ENCODE data around the gene MCM5.

Gene MCM5

GRCh38 chr22:35443790-35444684 lies 44.1 kb downstream of the MCM5 start:
- in situ Hi-C loops (cut with MboI; ENCODE audit: low pct_unique_long_range_greater_than_20kb, low sequenced_read_pairs): no loop called here

GRCh38 chr22:35444685-35445399 lies 44.9 kb downstream of the MCM5 start:
- in situ Hi-C loops (cut with MboI; ENCODE audit: low pct_unique_long_range_greater_than_20kb, low sequenced_read_pairs): no loop called here
- no peak for DNase-seq

More at GRCh38 chr22:35443790-35444684, 44.1 kb downstream of the MCM5 start:
- DNase-seq: no peak

GRCh38 chr22:35445933-35446332 lies 46.0 kb downstream of the MCM5 start:
- no peak for DNase-seq
- in situ Hi-C loops (cut with MboI; ENCODE audit: low pct_unique_long_range_greater_than_20kb, low sequenced_read_pairs): no loop called here

GRCh38 chr22:35446365-35446764 lies 46.4 kb downstream of the MCM5 start:
- in situ Hi-C loops (cut with MboI; ENCODE audit: low pct_unique_long_range_greater_than_20kb, low sequenced_read_pairs): no loop called here
- no peak for DNase-seq

DNA sequence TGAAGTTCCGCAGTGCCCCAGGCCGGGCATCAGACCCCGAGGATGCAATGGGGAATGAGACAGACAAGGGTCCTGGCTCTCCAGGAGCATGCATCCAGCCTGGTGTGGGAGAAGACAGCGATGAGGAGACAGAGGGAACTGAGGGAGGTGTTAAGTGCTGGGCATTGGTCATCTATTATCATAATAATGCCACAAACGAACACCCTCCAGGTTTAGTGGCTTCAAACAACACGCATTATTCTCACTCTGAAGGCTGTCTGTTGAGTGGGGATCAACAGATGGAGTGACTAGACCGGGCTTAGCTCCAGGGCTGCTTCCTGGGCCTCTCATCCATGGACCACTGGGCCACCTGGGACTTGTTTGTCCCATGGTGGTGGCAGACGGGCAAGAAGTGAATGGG lies 48.6 kb downstream of the MCM5 start:
- in situ Hi-C loops (cut with MboI; ENCODE audit: low pct_unique_long_range_greater_than_20kb, low sequenced_read_pairs): no loop called here

DNA sequence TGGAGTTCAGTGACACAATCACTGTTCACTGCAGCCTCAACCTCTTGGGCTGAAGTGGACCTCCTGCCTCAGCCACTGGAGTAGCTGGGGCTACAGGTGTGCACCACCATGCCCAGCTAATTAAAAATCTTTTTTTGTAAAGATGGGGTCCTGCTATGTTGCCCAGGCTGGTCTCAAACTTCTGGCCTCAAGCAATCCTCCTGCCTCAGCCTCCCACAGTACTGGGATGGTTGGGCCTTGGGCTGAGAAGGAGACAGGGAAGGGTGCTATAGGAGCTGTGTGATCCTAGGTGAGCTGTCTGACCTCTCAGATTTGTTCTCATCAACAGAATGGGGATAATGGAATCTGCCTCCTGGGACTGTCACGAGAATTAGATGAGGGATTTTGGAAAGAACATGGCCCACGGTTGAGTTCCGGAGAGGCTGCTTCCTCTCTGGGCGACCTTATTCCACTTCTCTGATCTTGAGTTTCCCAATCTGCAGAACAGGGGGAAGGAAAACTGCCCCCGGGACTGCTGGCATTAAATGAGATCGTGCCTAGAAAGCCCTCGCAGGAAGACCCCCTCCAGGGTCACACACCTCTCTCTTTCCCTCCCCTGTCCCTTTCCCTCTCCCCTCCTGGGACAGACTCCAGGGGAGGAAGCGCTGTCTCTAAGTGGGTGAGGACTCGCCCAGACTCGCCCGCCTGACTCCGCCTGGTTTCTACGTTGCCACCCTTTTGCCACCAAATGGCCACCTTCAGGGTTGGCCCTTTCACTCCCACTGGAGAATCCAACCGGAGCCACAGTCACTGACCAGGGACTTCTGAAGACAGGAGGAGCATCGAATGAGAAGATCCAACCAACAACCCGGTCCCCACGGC lies 50.1 kb downstream of the MCM5 start:
- DNase-seq: no peak
- in situ Hi-C loops (cut with MboI; ENCODE audit: low pct_unique_long_range_greater_than_20kb, low sequenced_read_pairs): no loop called here

More for the DNA sequence above, 48.6 kb downstream of the MCM5 start:
- no peak for DNase-seq

DNA sequence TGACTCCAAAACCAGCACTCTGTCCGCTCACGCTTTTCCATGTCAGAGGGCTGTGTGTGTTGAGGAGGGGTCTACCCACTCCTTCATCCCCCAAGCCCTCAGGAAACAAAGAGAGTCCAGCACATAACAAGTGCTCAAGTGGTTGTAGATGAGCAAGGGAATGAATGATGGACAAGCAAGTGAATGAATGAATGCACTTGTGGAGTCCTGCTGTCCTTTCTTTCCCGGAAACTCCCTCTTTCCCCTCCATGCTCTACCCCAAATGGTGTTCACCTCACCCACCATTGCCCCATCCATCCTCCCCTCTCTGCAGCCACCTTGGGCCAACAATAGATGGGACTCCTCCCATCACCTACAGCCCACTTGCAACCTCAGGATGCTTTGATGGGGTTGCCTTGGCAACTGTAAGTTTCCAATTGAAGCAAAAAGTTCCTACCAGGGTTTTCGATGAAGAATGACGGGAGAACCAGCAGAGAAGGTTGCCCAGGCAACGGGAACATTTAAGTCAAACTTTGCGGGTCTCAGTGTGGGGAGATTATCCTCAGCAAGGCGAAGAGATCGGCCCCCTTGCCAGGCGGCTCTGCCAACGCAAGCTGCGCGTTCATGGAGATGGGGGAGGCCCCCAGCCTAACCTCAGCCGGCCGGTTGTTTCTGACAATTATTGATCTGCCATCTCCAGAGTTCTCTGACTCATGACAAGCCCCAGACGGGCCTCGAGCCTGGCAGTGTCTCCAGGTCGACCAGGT lies 51.1 kb downstream of the MCM5 start:
- no peak for DNase-seq
- in situ Hi-C loops (cut with MboI; ENCODE audit: low pct_unique_long_range_greater_than_20kb, low sequenced_read_pairs): no loop called here

GRCh38 chr22:35451592-35451991 lies 51.7 kb downstream of the MCM5 start:
- no peak for DNase-seq

DNA sequence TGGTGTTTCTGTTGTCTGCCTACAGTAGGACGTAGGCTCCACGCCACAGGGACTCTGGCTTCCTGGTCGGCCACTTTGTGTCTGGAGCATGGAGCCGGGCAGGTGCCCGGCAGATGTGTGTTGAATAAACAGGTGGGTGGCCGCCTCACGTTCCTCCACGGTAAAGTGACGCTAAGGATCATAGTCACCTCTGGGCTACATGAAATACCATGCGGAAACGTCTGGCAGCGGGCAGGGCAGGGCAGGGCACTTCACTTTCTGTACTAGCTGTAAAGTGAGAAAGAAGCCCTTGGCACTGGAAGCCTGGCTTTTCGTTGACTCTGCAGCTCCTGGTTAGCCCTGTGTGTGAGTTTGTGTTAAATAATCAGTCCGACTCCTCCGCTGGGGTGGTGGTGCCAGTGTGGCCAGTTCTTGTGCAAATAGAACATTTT lies 52.4 kb downstream of the MCM5 start:
- in situ Hi-C loops (cut with MboI; ENCODE audit: low pct_unique_long_range_greater_than_20kb, low sequenced_read_pairs): no loop called here
- DNase-seq: no peak

More at GRCh38 chr22:35451592-35451991, 51.7 kb downstream of the MCM5 start:
- in situ Hi-C loops (cut with MboI; ENCODE audit: low pct_unique_long_range_greater_than_20kb, low sequenced_read_pairs): no loop called here

GRCh38 chr22:35452810-35453743 lies 53.1 kb downstream of the MCM5 start:
- DNase-seq: no peak
- in situ Hi-C loops (cut with MboI; ENCODE audit: low pct_unique_long_range_greater_than_20kb, low sequenced_read_pairs): no loop called here

GRCh38 chr22:35454416-35455054 lies 54.6 kb downstream of the MCM5 start:
- in situ Hi-C loops (cut with MboI; ENCODE audit: low pct_unique_long_range_greater_than_20kb, low sequenced_read_pairs): no loop called here
- no peak for DNase-seq

DNA sequence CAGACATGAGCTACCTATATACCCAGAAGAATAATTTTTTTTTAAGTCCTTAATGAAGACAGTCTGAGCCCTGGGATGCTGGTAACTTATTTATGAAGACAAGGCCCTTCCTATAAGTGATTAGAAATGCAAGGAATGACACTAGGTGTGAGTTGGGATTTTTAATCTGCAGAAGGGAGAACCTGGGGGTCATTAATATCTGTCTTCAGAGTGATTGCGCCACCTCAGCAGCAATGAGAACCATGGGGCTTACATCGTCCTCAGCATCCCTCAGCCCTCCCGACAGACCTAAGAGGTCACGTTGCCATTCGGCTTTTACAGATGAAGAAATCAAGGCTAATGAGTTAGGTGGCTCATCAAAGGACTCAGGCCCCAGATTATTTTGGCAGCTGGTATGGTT lies 55.6 kb downstream of the MCM5 start:
- no peak for DNase-seq
- in situ Hi-C loops (cut with MboI; ENCODE audit: low pct_unique_long_range_greater_than_20kb, low sequenced_read_pairs): no loop called here

GRCh38 chr22:35456757-35457156 lies 56.8 kb downstream of the MCM5 start:
- in situ Hi-C loops (cut with MboI; ENCODE audit: low pct_unique_long_range_greater_than_20kb, low sequenced_read_pairs): no loop called here
- DNase-seq: no peak

- in situ Hi-C loops (cut with MboI; ENCODE audit: low pct_unique_long_range_greater_than_20kb, low sequenced_read_pairs): no loop called here
- DNase-seq: no peak
Observed at GRCh38 chr22:35457729-35458546, 58.0 kb downstream of the MCM5 start.

DNA sequence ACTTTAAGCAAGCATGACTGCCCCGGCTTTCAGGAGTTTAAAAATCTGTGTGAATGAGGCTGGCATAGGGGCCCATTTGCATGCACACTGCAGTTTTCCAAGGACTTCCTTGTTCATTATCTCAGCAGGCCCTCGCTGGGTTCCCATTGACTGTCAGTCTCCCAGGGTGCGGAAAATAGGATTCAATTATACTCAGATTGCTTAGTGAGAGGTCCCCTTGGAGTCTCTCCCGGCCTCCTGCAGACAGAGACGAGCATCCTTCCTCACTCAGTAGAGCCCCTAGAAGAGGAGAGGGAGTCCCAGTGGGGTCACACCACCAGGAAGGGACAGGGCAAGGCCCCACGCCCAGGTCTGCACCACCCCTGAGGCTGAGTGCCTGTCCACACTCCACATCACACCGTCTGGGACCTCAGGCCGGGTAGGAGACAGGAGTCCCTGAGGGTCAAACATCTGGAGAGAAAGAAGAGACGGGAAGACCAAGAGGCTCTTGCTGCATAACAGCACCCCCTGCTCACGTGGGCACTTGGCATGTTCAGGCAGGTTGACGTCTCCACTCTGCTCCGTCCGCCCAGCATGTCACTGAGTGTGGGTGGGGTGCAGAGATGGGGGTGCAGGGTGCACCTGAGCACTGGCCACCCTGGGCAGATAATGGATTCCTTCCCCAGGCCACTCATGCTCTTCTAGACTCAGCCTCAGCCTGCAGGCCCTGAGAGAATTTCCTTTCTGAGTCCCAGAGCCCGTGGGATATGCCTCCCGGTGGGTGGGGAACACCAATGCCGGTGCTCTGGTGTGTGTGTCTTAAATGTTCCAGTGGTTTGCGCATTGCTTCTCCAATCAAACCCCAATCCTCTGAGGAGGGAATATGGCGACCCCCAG lies 58.8 kb downstream of the MCM5 start:
- in situ Hi-C loops (cut with MboI; ENCODE audit: low pct_unique_long_range_greater_than_20kb, low sequenced_read_pairs): no loop called here
- DNase-seq: no peak

Data from KBM-7 (cell line).